T-helper 1 cell treated with Interleukin-12 subunit alpha and Interleukin-12 subunit beta and Interleukin-4 antibody, amounts not matched to agents 30 ng/mL and 1 ng/mL, for 36 hours (primary cell): Measurements from ENCODE around the gene INO80. TPM values are rescaled to one million over a fixed set of nuclear protein-coding genes. Genes with fewer than 3 reads are reported as not detected.

Source experiments
- intact Hi-C: fragments of 100-400 bp; cut with micrococcal nuclease; formaldehyde crosslinking; loops from one replicate; pipeline ENCODE4 v1.15.1; 2024
- total RNA-seq: library from RNA; stranded (reverse); gene quantifications from 2 replicates; pipeline ENCODE4 v1.2.3, GENCODE V29; 2022

Gene INO80
- total RNA-seq, 1 donor from 2014 or later, result 35.2 TPM

- intact Hi-C loops, result no loop called here
These were observed 104.8 kb downstream of the INO80 start for GRCh38 chr15:41011055-41011815.

- intact Hi-C loops, result no loop called here
These were observed 105.7 kb downstream of the INO80 start for GRCh38 chr15:41010345-41010744.

- intact Hi-C loops, result no loop called here
These were observed 109.6 kb downstream of the INO80 start for GRCh38 chr15:41006479-41006878.

- intact Hi-C loops, result no loop called here
These were observed 111.6 kb downstream of the INO80 start for GRCh38 chr15:41004490-41004889.

GRCh38 chr15:41001524-41002214 is 114.4 kb downstream of the INO80 start:
- intact Hi-C loops, result loop anchor here (1.0 kb wide), 1 partner anchor 11 kb away; no protein-coding TSS in a partner anchor

- intact Hi-C loops, result no loop called here
These were observed 116.9 kb downstream of the INO80 start for GRCh38 chr15:40999190-40999589.

GRCh38 chr15:40995656-40996055 is 120.4 kb downstream of the INO80 start:
- intact Hi-C loops, result no loop called here

GRCh38 chr15:40992825-40993224 is 123.3 kb downstream of the INO80 start:
- intact Hi-C loops, result no loop called here

GRCh38 chr15:40992241-40992741 is 123.8 kb downstream of the INO80 start:
- intact Hi-C loops, result no loop called here

- intact Hi-C loops, result no loop called here
These were observed 124.7 kb downstream of the INO80 start for GRCh38 chr15:40991355-40991754.

GRCh38 chr15:40990789-40991188 is 125.3 kb downstream of the INO80 start:
- intact Hi-C loops, result loop anchor here (1.0 kb wide), 1 partner anchor 12 kb away; no protein-coding TSS in a partner anchor

GRCh38 chr15:40990080-40990479 is 126.0 kb downstream of the INO80 start:
- intact Hi-C loops, result loop anchor here (1.0 kb wide), 1 partner anchor 12 kb away; no protein-coding TSS in a partner anchor

- intact Hi-C loops, result no loop called here
These were observed 127.9 kb downstream of the INO80 start for GRCh38 chr15:40988156-40988555.

GRCh38 chr15:40986820-40987219 is 129.3 kb downstream of the INO80 start:
- intact Hi-C loops, result no loop called here

- intact Hi-C loops, result no loop called here
These were observed 130.3 kb downstream of the INO80 start for GRCh38 chr15:40985541-40986330.

- intact Hi-C loops, result no loop called here
These were observed 131.1 kb downstream of the INO80 start for GRCh38 chr15:40984964-40985363.

GRCh38 chr15:40984406-40984805 is 131.7 kb downstream of the INO80 start:
- intact Hi-C loops, result no loop called here

- intact Hi-C loops, result no loop called here
These were observed 133.2 kb downstream of the INO80 start for GRCh38 chr15:40982855-40983254.

- intact Hi-C loops, result no loop called here
These were observed 134.9 kb downstream of the INO80 start for GRCh38 chr15:40981186-40981585.

- intact Hi-C loops, result no loop called here
These were observed 137.5 kb downstream of the INO80 start for GRCh38 chr15:40978562-40978961.

- intact Hi-C loops, result no loop called here
These were observed 137.9 kb downstream of the INO80 start for GRCh38 chr15:40978141-40978540.

- intact Hi-C loops, result no loop called here
These were observed 139.3 kb downstream of the INO80 start for GRCh38 chr15:40976819-40977218.
